ENCODE results near the gene UBB. TPM values are rescaled to one million over a fixed set of nuclear protein-coding genes. Genes with fewer than 3 reads are reported as not detected.

The UBB gene
- total RNA-seq, 1 experiment from 2014 or later = 2,378 TPM

GRCh38 chr17:16381496-16381820, 567 bp downstream of the UBB start:
- POLR2A ChIA-PET = interaction anchor here (1.0 to 3.7 kb wide), 14 partner anchors 10 to 95 kb away, joined by 3 to 38 read pairs (median 6); partner anchors contain the start of gene CENPV
- H4K20me1 ChIP-seq (ENCODE audit: insufficient read depth) = peaks cover 9% of the 10 kb centered on the region; the same call in 1 of the 2 replicates
- peak overlapping the region; percentile 80 for H3K9ac ChIP-seq (ENCODE audit: low read length)
- H3K9me3 ChIP-seq (ENCODE audit: control insufficient read depth in 1 of 2, insufficient read depth in 1 of 2, low read depth in 1 of 2, low read length in 2 of 2) = no peaks in the 10 kb centered on the region
- no TSS peak for BruUV-seq (replicated peaks)
- RAD21 ChIA-PET (ENCODE audit: low non-redundant PET in 1 of 2, low total read pairs in 2 of 2, uncharacterized antibody in 2 of 2, unreplicated experiment in 2 of 2) = no interaction called here
- no peaks in the 10 kb centered on the region for H3K27me3 ChIP-seq (ENCODE audit: insufficient read depth, low read length)
- H3K27ac ChIP-seq (ENCODE audit: low read depth, low read length) = peak overlapping the region; percentile 95
- no peak for ATAC-seq
- H3K4me2 ChIP-seq (ENCODE audit: low read length) = peak overlapping the region; percentile 75
- peak overlapping the region; percentile 86 to 96 for H3K4me3 ChIP-seq (replicated peaks in 1 of 2; ENCODE audit: low read depth in 1 of 2, low read length in 2 of 2)
- no peak overlapping the region for H2AFZ ChIP-seq (ENCODE audit: low read depth, low read length, poor library complexity, severe bottlenecking)
- peaks cover 27% of the 10 kb centered on the region for H3K79me2 ChIP-seq (ENCODE audit: insufficient read depth, low read length)
- CTCF ChIA-PET = interaction anchor here (1.0 kb wide), 1 partner anchor 47 kb away, joined by 7 read pairs; no protein-coding TSS in a partner anchor
- no peak for DNase-seq (ENCODE audit: low read depth, low spot score)
- H3K36me3 ChIP-seq (ENCODE audit: control insufficient read depth in 1 of 2, insufficient read depth in 2 of 2, low read length in 2 of 2) = peaks cover 10 to 18% of the 10 kb centered on the region in 2 experiments; a peak in 2 of 4 replicates
- no peak for TF ChIP-seq RAD21 (IDR thresholded peaks at IDR 0.05; ENCODE audit: low read depth)
- no peak for TF ChIP-seq ZNF274 (IDR thresholded peaks at IDR 0.05; ENCODE audit: low read depth, low read length)
- no peak for TF ChIP-seq ZBTB33 (IDR thresholded peaks at IDR 0.05; ENCODE audit: extremely low read depth, insufficient replicate concordance, low read length)
- H3K9me2 ChIP-seq (ENCODE audit: insufficient read depth) = no peaks in the 10 kb centered on the region
- peaks cover 11 to 44% of the 10 kb centered on the region in 2 experiments; a peak in 3 of 4 replicates for H3K4me1 ChIP-seq (ENCODE audit: control insufficient read depth in 1 of 2, insufficient read depth in 2 of 2, low read length in 2 of 2)
- intact Hi-C loops (cut with micrococcal nuclease) = loop anchor here (5.0 kb wide), 1 partner anchor 424 kb away; no protein-coding TSS in a partner anchor

GRCh38 chr17:16383216-16383615, 2.3 kb downstream of the UBB start:
- Histone ChIP-seq H3K9me3 (ENCODE audit: control insufficient read depth in 1 of 2, insufficient read depth in 1 of 2, low read depth in 1 of 2, low read length in 2 of 2) (no peaks in the 10 kb centered on the region), H3K4me3 (replicated peaks in 1 of 2; ENCODE audit: low read depth in 1 of 2, low read length in 2 of 2) (no peak overlapping the region), H3K9ac (ENCODE audit: low read length) (no peak overlapping the region), H3K27me3 (ENCODE audit: insufficient read depth, low read length) (no peaks in the 10 kb centered on the region), H3K36me3 (ENCODE audit: control insufficient read depth in 1 of 2, insufficient read depth in 2 of 2, low read length in 2 of 2) (peaks cover 10 to 18% of the 10 kb centered on the region in 2 experiments; a peak in 2 of 4 replicates), H3K27ac (ENCODE audit: low read depth, low read length) (peak overlapping the region; percentile 26; the same call in 1 of the 2 replicates), H2AFZ (ENCODE audit: low read depth, low read length, poor library complexity, severe bottlenecking) (no peak overlapping the region), H3K4me2 (ENCODE audit: low read length) (no peak overlapping the region), H4K20me1 (ENCODE audit: insufficient read depth) (peaks cover 9% of the 10 kb centered on the region; the same call in 1 of the 2 replicates), H3K9me2 (ENCODE audit: insufficient read depth) (no peaks in the 10 kb centered on the region), H3K4me1 (ENCODE audit: control insufficient read depth in 1 of 2, insufficient read depth in 2 of 2, low read length in 2 of 2) (peaks cover 15 to 48% of the 10 kb centered on the region in 2 experiments; a peak in 3 of 4 replicates), H3K79me2 (ENCODE audit: insufficient read depth, low read length) (peaks cover 27% of the 10 kb centered on the region)
- TF ChIP-seq ZBTB33 (IDR thresholded peaks at IDR 0.05; ENCODE audit: extremely low read depth, insufficient replicate concordance, low read length) = no peak
- peak; percentile 44; the same call in 1 of the 2 replicates for TF ChIP-seq POLR2AphosphoS5 (IDR thresholded peaks at IDR 0.05; ENCODE audit: low read depth, low read length)
- POLR2A ChIA-PET = interaction anchor here (3.7 kb wide), 1 partner anchor 55 kb away, joined by 38 read pairs; no protein-coding TSS in a partner anchor
- DNase-seq (ENCODE audit: low read depth, low spot score) (no peak), ATAC-seq (no peak)
- no TSS peak for BruUV-seq (replicated peaks)
- CTCF ChIA-PET = interaction anchor here (0.8 to 1.1 kb wide), 2 partner anchors 45 kb away, joined by 3 read pairs; no protein-coding TSS in a partner anchor
- intact Hi-C loops (cut with micrococcal nuclease) = loop anchor here (5.0 kb wide), 1 partner anchor 426 kb away; no protein-coding TSS in a partner anchor
- RAD21 ChIA-PET (ENCODE audit: low non-redundant PET in 1 of 2, low total read pairs in 2 of 2, uncharacterized antibody in 2 of 2, unreplicated experiment in 2 of 2) = interaction anchor here in 1 of 2 experiments (0.6 kb wide), 1 partner anchor 1721 kb away, joined by 3 read pairs; no protein-coding TSS in a partner anchor
